ENCODE results near the gene EDN2. TPM values are rescaled to one million over a fixed set of nuclear protein-coding genes. Genes with fewer than 3 reads are reported as not detected.

EDN2 gene
- total RNA-seq, 1 donor from 2014 or later, result not detected

DNA sequence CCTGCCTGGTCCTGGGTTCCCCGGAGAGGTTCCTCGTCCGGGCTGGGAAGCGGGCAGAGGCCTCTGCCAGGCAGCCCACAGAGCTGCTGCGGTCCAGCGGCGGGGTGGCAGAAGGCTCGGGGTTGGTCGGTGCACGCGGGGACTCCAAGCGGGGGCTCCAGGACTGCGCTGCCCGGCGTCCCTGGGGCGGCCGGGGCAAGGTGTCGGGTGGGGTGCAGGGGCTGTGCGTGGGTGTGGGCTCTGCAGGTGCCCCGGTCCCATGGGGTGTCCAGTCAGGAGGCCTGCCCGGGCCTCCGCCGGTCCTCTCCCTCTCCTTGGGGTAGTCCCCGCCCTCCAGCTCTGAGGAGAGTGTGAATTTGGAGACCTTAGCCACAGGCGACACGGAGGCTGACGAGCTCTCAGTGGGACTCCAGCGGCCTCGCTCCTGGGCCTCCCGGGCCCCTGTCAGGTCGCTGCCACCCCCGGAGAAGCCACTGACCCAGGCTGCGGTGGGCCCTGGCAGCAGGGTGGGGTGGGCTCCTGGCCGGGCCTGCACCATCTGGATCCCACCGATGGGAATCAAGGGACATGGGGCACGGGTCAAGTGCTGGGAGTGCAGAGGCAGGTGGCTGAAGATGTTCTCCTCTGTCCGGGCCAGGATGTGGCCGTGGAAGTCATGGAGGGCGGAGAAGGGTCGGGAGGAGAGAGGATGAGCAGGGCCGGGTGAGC is 26.2 kb upstream of the EDN2 start:
- Histone ChIP-seq H3K27me3 (ENCODE audit: control insufficient read depth, insufficient read depth, low read length) (no peaks in the 10 kb centered on the region), H3K4me3 (ENCODE audit: low read depth, low read length) (no peak overlapping the region), H3K36me3 (ENCODE audit: control insufficient read depth, insufficient read depth, low read length) (peaks cover 2% of the 10 kb centered on the region)
- no peak for DNase-seq (ENCODE audit: low read depth)
- TF ChIP-seq, protein P1, sequence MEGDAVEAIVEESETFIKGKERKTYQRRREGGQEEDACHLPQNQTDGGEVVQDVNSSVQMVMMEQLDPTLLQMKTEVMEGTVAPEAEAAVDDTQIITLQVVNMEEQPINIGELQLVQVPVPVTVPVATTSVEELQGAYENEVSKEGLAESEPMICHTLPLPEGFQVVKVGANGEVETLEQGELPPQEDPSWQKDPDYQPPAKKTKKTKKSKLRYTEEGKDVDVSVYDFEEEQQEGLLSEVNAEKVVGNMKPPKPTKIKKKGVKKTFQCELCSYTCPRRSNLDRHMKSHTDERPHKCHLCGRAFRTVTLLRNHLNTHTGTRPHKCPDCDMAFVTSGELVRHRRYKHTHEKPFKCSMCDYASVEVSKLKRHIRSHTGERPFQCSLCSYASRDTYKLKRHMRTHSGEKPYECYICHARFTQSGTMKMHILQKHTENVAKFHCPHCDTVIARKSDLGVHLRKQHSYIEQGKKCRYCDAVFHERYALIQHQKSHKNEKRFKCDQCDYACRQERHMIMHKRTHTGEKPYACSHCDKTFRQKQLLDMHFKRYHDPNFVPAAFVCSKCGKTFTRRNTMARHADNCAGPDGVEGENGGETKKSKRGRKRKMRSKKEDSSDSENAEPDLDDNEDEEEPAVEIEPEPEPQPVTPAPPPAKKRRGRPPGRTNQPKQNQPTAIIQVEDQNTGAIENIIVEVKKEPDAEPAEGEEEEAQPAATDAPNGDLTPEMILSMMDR (IDR thresholded peaks at IDR 0.05; ENCODE audit: insufficient read depth, low read length, poor library complexity, severe bottlenecking), result no peak

DNA sequence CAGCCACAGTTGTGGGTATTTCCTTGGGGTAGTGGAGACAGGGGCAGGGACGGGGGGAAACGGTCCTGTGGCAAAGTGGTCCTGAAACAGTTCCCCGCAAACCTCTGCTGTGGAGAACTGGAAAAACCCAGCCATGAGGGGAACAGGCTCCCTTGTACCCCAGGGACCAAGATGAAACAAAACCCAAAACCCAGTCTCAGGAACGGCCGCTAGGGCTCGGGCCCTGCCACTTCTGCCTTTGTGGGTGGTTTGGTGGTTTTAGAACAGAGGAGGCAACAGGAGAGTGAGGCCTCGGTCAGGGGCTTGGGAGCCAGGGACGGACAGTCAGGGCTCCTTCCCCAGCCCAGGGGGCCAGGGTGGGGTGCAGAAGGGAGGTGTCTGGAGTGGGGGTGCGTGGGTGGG is 24.8 kb upstream of the EDN2 start:
- no peak for DNase-seq (ENCODE audit: low read depth)
- peaks cover 2% of the 10 kb centered on the region for H3K36me3 ChIP-seq (ENCODE audit: control insufficient read depth, insufficient read depth, low read length)
- TF ChIP-seq, protein P1 (IDR thresholded peaks at IDR 0.05; ENCODE audit: insufficient read depth, low read length, poor library complexity, severe bottlenecking), result no peak
- no peaks in the 10 kb centered on the region for H3K27me3 ChIP-seq (ENCODE audit: control insufficient read depth, insufficient read depth, low read length)
- no peak overlapping the region for H3K4me3 ChIP-seq (ENCODE audit: low read depth, low read length)

DNA sequence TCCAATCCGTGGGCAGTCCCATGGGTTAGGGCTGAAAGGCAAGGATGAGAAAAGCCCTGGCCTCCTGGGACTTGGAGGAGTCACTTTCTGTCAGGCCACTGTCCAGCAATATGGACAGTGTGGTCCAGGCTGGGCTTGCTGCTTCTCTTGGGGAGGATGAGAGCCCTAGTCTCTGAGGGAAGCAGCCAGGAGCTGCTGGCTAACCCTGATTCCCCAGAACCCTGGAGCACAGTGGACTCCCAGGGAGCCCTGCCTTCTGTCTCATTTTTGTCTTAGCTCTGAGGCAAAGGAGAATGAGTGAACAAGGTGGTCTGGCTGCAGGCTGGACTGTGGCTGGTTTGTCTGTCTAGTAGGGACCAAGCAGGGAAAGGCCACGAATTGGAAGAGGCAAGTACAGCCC is 23.8 kb upstream of the EDN2 start:
- Histone ChIP-seq H3K36me3 (ENCODE audit: control insufficient read depth, insufficient read depth, low read length) (peaks cover 2% of the 10 kb centered on the region), H3K27me3 (ENCODE audit: control insufficient read depth, insufficient read depth, low read length) (no peaks in the 10 kb centered on the region), H3K4me3 (ENCODE audit: low read depth, low read length) (no peak overlapping the region)
- no peak for DNase-seq (ENCODE audit: low read depth)
- TF ChIP-seq, protein P1 (IDR thresholded peaks at IDR 0.05; ENCODE audit: insufficient read depth, low read length, poor library complexity, severe bottlenecking), result no peak

DNA sequence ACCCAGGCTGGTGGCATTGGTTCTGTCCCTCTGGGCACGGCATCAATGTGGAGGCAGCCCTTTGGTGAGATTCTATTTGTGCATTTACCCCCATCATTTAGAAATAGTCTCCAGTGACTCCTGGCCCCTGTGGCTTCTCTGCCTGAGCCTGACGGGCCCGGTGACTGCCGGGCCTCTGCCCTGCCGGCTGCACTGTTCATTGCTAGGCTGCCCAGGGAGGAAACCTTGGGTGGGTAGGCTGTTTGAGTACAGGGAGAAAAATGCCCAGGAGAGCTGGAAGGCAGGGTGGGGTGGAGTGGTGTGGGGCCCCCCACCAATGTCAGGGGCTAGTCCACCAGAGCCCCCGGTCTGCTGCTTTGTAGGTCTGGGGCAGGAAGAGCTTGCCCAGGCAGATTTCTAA is 23.4 kb upstream of the EDN2 start:
- H3K4me3 ChIP-seq (ENCODE audit: low read depth, low read length), result no peak overlapping the region
- TF ChIP-seq, protein P1 (IDR thresholded peaks at IDR 0.05; ENCODE audit: insufficient read depth, low read length, poor library complexity, severe bottlenecking), result no peak
- H3K27me3 ChIP-seq (ENCODE audit: control insufficient read depth, insufficient read depth, low read length), result no peaks in the 10 kb centered on the region
- no peak for DNase-seq (ENCODE audit: low read depth)
- peaks cover 1% of the 10 kb centered on the region for H3K36me3 ChIP-seq (ENCODE audit: control insufficient read depth, insufficient read depth, low read length)

DNA sequence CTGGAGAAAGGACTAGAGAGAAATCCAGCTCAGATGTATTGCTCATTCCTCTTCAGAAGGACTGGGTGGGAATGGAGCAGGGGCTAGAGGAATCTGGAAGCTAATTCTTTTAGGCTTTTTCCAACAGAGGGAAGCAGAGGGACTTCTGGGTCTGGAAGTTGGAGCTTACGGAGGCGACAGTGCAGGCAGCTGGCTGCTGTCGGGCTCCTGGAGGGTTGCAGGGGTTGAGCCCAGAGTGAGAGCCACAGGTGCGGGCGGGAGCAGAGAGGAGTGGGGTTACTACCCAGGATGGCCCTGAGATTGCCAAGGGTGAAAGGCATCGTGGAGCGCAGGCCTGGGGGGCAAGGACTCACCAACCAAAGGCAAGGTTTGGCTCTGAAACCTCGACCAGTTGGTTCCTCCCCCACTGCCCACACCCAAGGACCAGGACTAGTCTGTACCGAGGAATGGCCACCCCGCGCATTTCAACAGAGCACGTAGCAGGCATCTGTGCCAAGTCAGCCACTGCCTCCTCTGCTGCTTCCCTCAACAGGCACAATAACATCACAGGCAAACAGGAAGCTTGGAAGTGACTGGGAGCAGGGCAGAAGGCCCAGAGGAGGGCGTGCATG is 22.7 kb upstream of the EDN2 start:
- Histone ChIP-seq H3K27me3 (ENCODE audit: control insufficient read depth, insufficient read depth, low read length) (no peaks in the 10 kb centered on the region), H3K36me3 (ENCODE audit: control insufficient read depth, insufficient read depth, low read length) (peaks cover 1% of the 10 kb centered on the region), H3K4me3 (ENCODE audit: low read depth, low read length) (no peak overlapping the region)
- no peak for DNase-seq (ENCODE audit: low read depth)
- TF ChIP-seq, protein P1 (IDR thresholded peaks at IDR 0.05; ENCODE audit: insufficient read depth, low read length, poor library complexity, severe bottlenecking), result no peak

Measured in kidney epithelial cell (primary cell).